Articular chondrocyte of knee joint (primary cell): ENCODE results near the gene CHST7. TPM values are rescaled to one million over a fixed set of nuclear protein-coding genes. Genes with fewer than 3 reads are reported as not detected.

Experiments
- small RNA-seq: library from RNA; depleted of rRNA; stranded (forward); fragments of <200 nt; gene quantifications from one replicate; pipeline ENCODE3, GENCODE V24; 2012
- total RNA-seq: library from RNA; depleted of rRNA; stranded (reverse); fragments of >200 nt; gene quantifications from 2 replicates; pipeline ENCODE4 v1.2.3, GENCODE V29; 2012

Gene CHST7, protein sequence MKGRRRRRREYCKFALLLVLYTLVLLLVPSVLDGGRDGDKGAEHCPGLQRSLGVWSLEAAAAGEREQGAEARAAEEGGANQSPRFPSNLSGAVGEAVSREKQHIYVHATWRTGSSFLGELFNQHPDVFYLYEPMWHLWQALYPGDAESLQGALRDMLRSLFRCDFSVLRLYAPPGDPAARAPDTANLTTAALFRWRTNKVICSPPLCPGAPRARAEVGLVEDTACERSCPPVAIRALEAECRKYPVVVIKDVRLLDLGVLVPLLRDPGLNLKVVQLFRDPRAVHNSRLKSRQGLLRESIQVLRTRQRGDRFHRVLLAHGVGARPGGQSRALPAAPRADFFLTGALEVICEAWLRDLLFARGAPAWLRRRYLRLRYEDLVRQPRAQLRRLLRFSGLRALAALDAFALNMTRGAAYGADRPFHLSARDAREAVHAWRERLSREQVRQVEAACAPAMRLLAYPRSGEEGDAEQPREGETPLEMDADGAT
- total RNA-seq: 1.7 and 2.6 TPM in 2 replicates

DNA sequence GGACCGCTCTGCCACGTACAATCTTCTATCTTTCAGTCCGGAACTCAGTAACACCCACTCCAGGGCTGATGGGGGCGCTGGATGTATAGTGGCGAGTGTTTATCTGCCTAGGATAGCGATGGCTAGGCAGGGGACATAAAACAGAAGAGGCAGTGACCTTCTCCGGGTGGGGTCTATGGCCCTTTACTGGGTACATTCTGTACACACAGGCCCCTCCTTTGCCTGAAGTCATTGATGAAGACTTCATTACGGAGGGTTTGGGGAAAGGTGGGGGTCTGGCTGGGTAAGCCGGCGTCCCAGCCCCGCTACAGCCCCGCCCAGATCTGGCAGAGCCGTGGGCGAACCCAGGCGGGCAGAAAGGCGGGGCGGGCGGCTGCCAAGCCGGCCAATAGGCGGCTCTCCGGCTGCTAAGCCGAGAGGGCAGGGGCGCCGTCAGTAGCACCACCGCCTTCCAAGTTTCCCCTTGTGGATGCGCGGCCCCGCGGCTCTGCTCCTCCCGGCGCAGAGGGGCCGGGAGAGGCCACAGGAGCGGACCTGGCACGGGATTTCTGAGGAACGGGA lies at the start of gene CHST7:
CHST7 (plus strand) TSS at position 435 of the 561 bp plus-strand sequence. CDS start 167 bp downstream, outside the sequence.

DNA sequence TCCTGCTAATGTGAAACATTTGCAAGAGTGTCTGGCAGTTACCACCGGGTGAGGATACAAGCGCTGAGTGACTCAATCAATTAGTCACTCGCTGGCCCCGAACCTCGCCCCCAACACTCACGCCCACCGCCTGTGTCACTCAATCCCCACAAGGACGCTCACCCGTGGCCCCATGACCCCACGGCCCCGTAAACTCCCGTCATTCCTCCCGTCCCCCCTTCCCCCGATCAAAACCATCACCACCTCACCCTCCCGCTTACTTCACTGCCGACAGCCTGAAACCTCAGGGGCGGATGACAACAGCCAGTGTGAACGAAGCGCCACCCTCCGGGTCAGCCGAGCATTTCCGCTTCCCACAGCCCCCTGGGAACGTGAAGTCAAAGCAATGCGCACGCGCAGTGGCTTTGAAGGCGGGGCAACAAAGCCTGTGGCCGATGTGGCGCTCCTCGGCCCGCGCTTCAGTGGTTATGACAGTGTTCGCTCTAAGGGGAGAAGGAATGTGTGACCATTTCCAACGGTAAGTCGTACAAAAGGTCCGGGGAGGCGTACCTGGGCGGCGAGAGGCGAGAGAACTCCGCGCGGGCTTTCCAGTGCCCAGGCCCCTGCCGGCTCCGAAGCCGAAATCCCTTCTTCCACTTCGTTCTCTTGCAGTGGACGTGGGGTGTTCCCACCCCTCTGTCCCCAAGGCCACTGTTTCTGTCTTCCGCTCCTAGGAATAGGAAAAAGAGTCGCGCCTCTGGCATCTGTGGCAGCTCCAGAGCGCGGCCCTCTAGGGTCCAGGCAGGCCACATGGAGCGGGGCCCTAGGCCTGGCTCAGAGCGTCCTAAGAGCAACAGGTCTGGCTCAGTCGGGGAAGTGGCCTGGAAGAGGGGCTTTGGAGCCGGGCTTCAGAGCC lies 28.2 kb upstream of the CHST7 start, which contains the start of gene ZNF674:
ZNF674 (minus strand) TSS at position 311 of the 895 bp plus-strand sequence. CDS start 3,334 bp downstream, outside the sequence.

Small RNA genes within 50 kb of the gene (small RNA-seq; reads per million reads assigned to genes)
- not detected for gene RF00017

Other genes starting within 250 kb of the CHST7 start
- 4.1 and 6.8 TPM in 2 replicates for gene ZNF674, start 28.3 kb upstream of the CHST7 start, total RNA-seq
- gene SLC9A7, start 185.4 kb downstream of the CHST7 start, total RNA-seq: 3.1 and 13.3 TPM in 2 replicates